Cardiac atrium fibroblast (primary cell): ENCODE data around the gene GLCCI1. TPM values are rescaled to one million over a fixed set of nuclear protein-coding genes. Genes with fewer than 3 reads are reported as not detected.

ENCODE experiments used
- total RNA-seq: library from RNA; depleted of rRNA; stranded (reverse); fragments of >200 nt; gene quantifications from 2 replicates; pipeline ENCODE4 v1.2.3, GENCODE V29; 2015

GLCCI1 gene
- 0.81 and 1.4 TPM in 2 replicates for total RNA-seq

DNA sequence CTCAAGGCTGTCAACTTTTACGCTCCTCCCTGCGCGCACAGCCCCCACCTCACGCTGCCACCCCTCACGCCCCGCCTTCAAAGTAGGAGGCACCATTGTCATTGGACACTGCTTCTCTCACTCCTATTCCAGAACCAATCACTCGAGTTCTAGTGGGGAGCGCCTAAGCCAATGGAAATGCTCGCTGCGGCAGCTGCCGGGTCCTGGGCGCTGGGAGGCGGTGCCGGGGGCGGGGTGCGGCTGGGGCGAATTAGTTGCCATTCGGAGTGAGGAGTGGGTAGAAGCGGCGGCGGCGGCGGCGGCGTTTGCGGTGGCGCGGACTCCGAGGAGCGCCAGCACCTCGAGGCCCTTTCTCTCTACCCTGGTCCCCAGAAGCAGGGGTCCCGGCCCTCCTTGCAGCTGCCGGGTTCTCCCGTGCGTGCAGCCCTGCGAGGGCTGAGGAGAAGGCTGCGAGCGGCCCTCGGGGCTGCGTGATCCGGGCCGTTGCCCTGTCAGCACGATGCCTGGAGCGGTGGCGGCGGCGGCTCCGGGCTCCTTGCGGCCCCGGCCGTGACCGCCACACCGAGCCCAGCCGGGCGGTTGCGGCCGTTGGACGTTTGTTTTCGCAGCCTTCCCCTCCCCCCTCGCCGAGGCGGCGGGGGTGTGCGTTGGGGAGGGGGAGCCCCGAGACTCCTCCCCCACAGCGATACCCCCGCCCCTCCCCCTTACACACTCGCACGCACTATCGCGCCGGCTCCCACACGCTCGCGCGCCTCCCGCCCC lies at the start of gene GLCCI1:
Gene GLCCI1 (plus strand): TSS at position 253 of the 762 bp plus-strand sequence. CDS start 555 bp downstream, outside the sequence.

